HG03520 (cell line): ENCODE results near the gene KIF5C.

Source experiments
- ATAC-seq: cut with Tn5 transposase; IDR thresholded peaks from one replicate; pipeline ENCODE4 v1.9.1; 2021; ENCODE audit warnings: mild to moderate bottlenecking, moderate library complexity; ENCODE audit not compliant: unreplicated experiment

KIF5C gene

DNA sequence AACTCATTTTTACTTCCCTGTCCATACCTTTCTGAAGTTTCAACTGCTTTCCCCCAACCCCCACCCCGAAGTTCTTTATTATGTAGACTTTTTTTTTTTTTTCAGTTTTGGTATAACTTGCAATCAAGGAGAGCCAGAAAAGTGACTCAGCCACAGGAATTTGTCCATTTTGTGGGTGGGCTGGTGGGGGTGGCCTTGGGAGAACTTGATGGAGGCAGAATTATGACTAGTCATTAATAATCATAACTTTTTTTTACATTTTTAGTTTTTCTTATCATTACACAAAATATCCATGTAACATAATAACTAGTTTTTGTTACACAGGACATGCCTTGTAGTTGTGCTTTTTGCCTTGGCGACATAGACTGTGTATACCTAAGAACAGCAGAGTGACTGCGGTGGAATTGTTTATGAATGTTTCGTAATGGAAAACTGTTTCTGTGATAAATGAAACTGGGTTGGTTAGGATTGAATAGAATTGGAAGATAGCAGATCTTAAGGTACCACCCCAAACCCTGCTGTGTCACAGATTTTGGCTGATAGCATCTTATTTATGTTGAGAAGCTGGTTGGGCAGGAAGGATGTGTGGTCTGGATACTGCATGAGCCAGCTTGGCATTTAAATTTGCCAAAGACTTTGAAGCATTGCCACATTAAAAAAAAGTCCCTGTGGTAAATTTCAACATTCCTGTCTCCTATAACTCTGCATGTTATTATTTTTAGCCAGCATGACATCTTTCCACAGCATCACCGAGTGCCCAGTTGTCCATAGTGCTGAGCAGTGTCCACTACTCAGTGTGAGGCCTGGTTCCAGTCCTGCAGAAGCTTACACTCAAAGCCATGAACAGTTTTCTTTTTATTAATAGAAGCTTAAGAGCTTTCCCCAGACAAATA, 194.2 kb downstream of the KIF5C start:
- no peak for ATAC-seq

DNA sequence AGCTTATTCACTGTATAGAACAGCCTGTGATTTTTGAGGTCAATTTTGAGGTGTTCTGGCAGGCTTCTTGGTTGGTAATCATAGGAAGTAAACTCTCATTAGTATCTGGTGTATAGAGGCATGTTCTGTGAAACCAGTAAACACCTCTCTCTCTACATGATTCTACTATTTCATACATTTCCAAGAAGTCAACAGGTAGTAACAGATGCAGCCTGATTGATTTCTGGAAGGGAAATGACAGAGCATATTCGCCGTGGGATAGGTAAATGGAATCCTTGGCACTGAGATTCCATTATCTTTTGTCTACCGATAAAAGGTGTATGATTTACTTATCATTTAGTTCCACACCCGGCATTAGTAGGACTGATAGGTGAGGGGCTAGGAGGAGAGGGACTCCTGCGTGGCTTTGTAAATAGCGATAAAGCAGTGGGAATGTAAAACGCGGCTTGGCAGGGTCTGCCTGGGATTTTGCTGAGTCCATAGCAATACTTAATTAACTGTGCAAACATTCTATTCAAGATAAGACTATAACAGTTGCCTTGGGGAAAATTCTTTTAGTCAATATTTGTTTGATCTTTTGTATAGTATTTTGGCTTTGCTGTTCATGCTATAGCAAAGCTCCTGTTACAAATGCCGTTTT, 195.8 kb downstream of the KIF5C start:
- ATAC-seq: no peak

- ATAC-seq: no peak
Measured at GRCh38 chr2:149075105-149075504, 200.1 kb downstream of the KIF5C start.

DNA sequence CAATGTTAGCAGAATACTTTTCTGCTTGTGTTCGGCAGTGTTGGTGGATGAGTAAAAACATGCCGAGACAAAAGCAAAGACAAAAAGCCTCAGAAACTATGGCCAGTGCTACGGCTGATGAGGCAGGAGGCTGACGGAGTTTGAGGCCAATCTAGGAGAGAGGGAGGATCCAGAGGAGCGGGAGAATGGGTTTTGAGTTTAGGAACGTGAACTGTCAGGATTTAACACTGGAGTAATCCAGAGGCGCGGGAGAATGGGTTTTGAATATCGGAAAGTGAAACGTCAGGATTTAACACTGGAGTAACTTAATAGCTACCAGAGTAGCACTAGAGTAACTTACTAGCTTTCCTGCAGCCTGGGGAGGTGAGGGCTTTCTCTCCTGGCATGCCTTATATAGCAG, 200.8 kb downstream of the KIF5C start:
- no peak for ATAC-seq
